Right atrium auricular region (tissue), 2 donors: Measurements from ENCODE around the gene ARFGAP1. TPM values are rescaled to one million over a fixed set of nuclear protein-coding genes. Genes with fewer than 3 reads are reported as not detected.

ENCODE experiments used
- DNase-seq: peaks from one replicate; pipeline ENCODE4 v3.0.0-alpha.2; 2019; ENCODE audit warnings: low spot score
- H3K27ac ChIP-seq, 2 donors: fragments of 200-600 bp; sonication (generic); 1 replicate in 1 of 2; 2 replicates in 1 of 2; pipeline ENCODE4 v1.5.1; 2016 to 2019
- H3K27me3 ChIP-seq, 2 donors: fragments of 200-600 bp; sonication (generic); one replicate each; pipeline versions ENCODE4 v1.5.1 to v1.6.0; 2017 to 2019
- H3K36me3 ChIP-seq: fragments of 200-600 bp; sonication (generic); one replicate; pipeline ENCODE4 v1.5.1; 2016
- H3K4me1 ChIP-seq, 2 donors: fragments of 200-600 bp; sonication (generic); one replicate each; pipeline versions ENCODE4 v1.5.1 to v1.6.0; 2017 to 2019
- H3K4me3 ChIP-seq, 2 donors: fragments of 200-600 bp; sonication (generic); 1 replicate in 1 of 2; 2 replicates in 1 of 2; pipeline ENCODE4 v1.5.1; 2017 to 2019; ENCODE audit warnings: mild to moderate bottlenecking in 1 of 2, moderate library complexity in 1 of 2
- H3K9me3 ChIP-seq, 2 donors: fragments of 200-600 bp; sonication (generic); one replicate each; pipeline ENCODE4 v1.5.1; 2019
- total RNA-seq, 2 donors: library from RNA; depleted of rRNA; stranded (reverse); fragments of >200 nt; gene quantifications; one replicate each; pipeline ENCODE4 v1.1.0, GENCODE V29; 2016
- TF ChIP-seq, protein P1 (sequence below), 2 donors: fragments of 200-600 bp; sonication (generic); IDR thresholded peaks; one replicate each; pipeline ENCODE4 v1.5.1; 2019; ENCODE audit warnings: antibody characterized with exemption in 2 of 2

The ARFGAP1 gene
- total RNA-seq, 2 donors from 2014 or later, result 19.1 to 20.7 TPM

- Histone ChIP-seq H3K36me3 (no peaks in the 10 kb centered on the region), H3K4me1 (peaks cover 0 to 7% of the 10 kb centered on the region in 2 donors), H3K27me3 (no peaks in the 10 kb centered on the region), H3K4me3 (no peak overlapping the region), H3K27ac (no peak overlapping the region), H3K9me3 (no peaks in the 10 kb centered on the region)
- no peak for DNase-seq
- TF ChIP-seq, protein P1, sequence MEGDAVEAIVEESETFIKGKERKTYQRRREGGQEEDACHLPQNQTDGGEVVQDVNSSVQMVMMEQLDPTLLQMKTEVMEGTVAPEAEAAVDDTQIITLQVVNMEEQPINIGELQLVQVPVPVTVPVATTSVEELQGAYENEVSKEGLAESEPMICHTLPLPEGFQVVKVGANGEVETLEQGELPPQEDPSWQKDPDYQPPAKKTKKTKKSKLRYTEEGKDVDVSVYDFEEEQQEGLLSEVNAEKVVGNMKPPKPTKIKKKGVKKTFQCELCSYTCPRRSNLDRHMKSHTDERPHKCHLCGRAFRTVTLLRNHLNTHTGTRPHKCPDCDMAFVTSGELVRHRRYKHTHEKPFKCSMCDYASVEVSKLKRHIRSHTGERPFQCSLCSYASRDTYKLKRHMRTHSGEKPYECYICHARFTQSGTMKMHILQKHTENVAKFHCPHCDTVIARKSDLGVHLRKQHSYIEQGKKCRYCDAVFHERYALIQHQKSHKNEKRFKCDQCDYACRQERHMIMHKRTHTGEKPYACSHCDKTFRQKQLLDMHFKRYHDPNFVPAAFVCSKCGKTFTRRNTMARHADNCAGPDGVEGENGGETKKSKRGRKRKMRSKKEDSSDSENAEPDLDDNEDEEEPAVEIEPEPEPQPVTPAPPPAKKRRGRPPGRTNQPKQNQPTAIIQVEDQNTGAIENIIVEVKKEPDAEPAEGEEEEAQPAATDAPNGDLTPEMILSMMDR (IDR thresholded peaks at IDR 0.05), result no peak
Observed at GRCh38 chr20:63233061-63233344, 39.6 kb upstream of the ARFGAP1 start.

DNA sequence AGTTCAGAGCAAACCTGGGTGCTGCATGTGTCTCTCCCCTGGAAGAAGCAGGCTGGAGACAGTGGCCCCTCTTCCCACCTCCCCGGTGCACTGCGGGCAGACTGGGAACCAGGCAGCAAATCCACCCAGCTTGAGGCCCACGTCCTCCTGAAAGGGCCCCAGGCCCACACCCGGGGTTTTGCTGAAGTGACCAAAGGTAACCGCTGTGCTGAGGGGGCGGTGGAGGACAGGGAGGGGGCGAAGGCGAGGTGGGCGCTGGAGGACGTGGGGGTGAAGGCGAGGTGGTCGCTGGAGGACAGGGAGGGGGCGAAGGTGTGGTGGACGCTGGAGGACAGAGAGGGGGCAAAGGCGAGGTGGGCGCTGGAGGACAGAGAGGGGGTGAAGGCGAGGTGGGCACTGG, 38.7 kb upstream of the ARFGAP1 start:
- H3K9me3 ChIP-seq, result no peaks in the 10 kb centered on the region
- H3K27ac ChIP-seq, result no peak overlapping the region
- H3K4me3 ChIP-seq, result no peak overlapping the region
- peaks cover 0 to 7% of the 10 kb centered on the region in 2 donors for H3K4me1 ChIP-seq
- no peaks in the 10 kb centered on the region for H3K36me3 ChIP-seq
- TF ChIP-seq, protein P1 (IDR thresholded peaks at IDR 0.05), result no peak
- no peaks in the 10 kb centered on the region for H3K27me3 ChIP-seq
- DNase-seq, result no peak

- no peaks in the 10 kb centered on the region for H3K27me3 ChIP-seq
- H3K36me3 ChIP-seq, result no peaks in the 10 kb centered on the region
- TF ChIP-seq, protein P1 (IDR thresholded peaks at IDR 0.05), result peak in 1 of 2 donors; percentile 35
Observed at GRCh38 chr20:63234693-63235398, 37.8 kb upstream of the ARFGAP1 start.

GRCh38 chr20:63235399-63235983, 37.1 kb upstream of the ARFGAP1 start, which contains the start of gene BIRC7:
Gene BIRC7 (plus strand): TSS chr20:63235905. CDS start chr20:63236097, 192 bp downstream.
- TF ChIP-seq, protein P1 (IDR thresholded peaks at IDR 0.05), result no peak

More at GRCh38 chr20:63234693-63235398, 37.8 kb upstream of the ARFGAP1 start:
- H3K4me1 ChIP-seq, result peaks cover 0 to 7% of the 10 kb centered on the region in 2 donors
- no peak overlapping the region for H3K27ac ChIP-seq
- H3K9me3 ChIP-seq, result no peaks in the 10 kb centered on the region
- no peak for DNase-seq
- H3K4me3 ChIP-seq, result no peak overlapping the region

GRCh38 chr20:63236116-63236837, 36.3 kb upstream of the ARFGAP1 start:
- H3K9me3 ChIP-seq, result no peaks in the 10 kb centered on the region
- DNase-seq, result no peak
- TF ChIP-seq, protein P1 (IDR thresholded peaks at IDR 0.05), result no peak
- H3K36me3 ChIP-seq, result no peaks in the 10 kb centered on the region
- no peak overlapping the region for H3K4me3 ChIP-seq
- H3K4me1 ChIP-seq, result no peaks in the 10 kb centered on the region
- H3K27me3 ChIP-seq, result no peaks in the 10 kb centered on the region
- no peak overlapping the region for H3K27ac ChIP-seq

More at GRCh38 chr20:63235399-63235983, 37.1 kb upstream of the ARFGAP1 start, which contains the start of gene BIRC7:
- Histone ChIP-seq H3K27ac (no peak within 1 kb of the TSS), H3K4me1 (peaks cover 0 to 6% of the 10 kb centered on the region in 2 donors), H3K9me3 (no peaks in the 10 kb centered on the region), H3K36me3 (no peaks in the 10 kb centered on the region), H3K4me3 (no peak within 1 kb of the TSS), H3K27me3 (no peaks in the 10 kb centered on the region)
- no peak for DNase-seq
